Measurements from ENCODE around the gene DYRK1B. TPM values are rescaled to one million over a fixed set of nuclear protein-coding genes. Genes with fewer than 3 reads are reported as not detected.

The DYRK1B gene
- total RNA-seq, 4 donors from 2014 or later = 9.3 to 19.4 (median 15.4) TPM

DNA sequence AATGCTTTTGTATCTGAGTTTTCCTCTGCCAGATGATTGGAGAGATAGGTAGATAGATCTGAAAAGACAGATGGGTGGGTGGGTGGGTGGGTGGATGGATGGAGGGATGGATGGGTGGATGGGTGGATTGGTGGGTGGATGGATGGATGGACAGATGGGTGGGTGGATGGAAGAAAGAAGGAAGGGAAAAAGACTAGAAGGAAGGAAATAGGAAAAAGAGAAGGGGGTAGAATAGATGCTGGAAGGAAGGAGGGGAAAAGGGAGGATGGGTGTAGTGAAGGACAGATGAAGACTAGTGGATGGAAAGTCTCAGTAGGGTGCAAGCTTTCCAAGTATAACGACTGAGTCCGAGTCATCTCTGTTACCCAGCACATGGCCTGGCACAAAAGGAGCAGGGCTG is 31.2 kb upstream of the DYRK1B start:
- 84% methylated on average over 2 of the region's 2 CpGs for WGBS
- Histone ChIP-seq H3K4me3 (no peak overlapping the region), H3K36me3 (no peaks in the 10 kb centered on the region), H3K9me3 (no peaks in the 10 kb centered on the region), H3K27ac (replicated peaks in 1 of 4) (no peak overlapping the region), H3K4me1 (no peaks in the 10 kb centered on the region), H3K27me3 (peaks cover 0 to 6% (median 0%) of the 10 kb centered on the region in 4 donors)
- TF ChIP-seq POLR2A (IDR thresholded peaks at IDR 0.05; ENCODE audit: low read depth) = no peak
- no peak for TF ChIP-seq POLR2AphosphoS5 (IDR thresholded peaks at IDR 0.05)
- TF ChIP-seq EP300 (IDR thresholded peaks at IDR 0.05) = no peak
- TF ChIP-seq CTCF (IDR thresholded peaks at IDR 0.05) = no peak
- no peak for DNase-seq (ENCODE audit: extremely low spot score)
- intact Hi-C loops (cut with DNase I) = no loop called here

DNA sequence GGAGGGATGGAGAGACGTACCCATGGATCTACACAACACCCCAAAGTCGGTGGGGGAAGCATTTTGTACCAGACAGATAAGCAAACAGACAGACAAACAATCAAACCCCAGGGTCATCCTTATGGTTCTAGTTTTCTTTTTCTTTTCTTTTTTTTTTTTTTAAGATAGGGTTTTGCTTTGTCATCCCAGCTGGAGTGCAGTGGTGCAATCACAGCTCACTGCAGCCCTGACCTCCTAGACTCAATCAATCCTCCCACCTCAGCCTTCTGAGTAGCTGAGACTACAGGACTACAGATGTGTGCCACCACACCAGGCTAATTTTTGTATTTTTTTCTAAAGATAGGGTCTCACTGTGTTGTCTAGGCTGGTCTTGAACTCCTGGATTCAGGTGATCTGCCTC is 30.2 kb upstream of the DYRK1B start:
- Histone ChIP-seq H3K4me3 (no peak overlapping the region), H3K27ac (replicated peaks in 1 of 4) (no peak overlapping the region), H3K36me3 (no peaks in the 10 kb centered on the region), H3K27me3 (peaks cover 0 to 6% (median 0%) of the 10 kb centered on the region in 4 donors), H3K9me3 (no peaks in the 10 kb centered on the region), H3K4me1 (no peaks in the 10 kb centered on the region)
- intact Hi-C loops (cut with DNase I) = no loop called here
- TF ChIP-seq POLR2A (IDR thresholded peaks at IDR 0.05; ENCODE audit: low read depth) (no peak), CTCF (IDR thresholded peaks at IDR 0.05) (no peak), POLR2AphosphoS5 (IDR thresholded peaks at IDR 0.05) (no peak), EP300 (IDR thresholded peaks at IDR 0.05) (no peak)
- no peak for DNase-seq (ENCODE audit: extremely low spot score)
- WGBS = 82% methylated on average over 2 of the region's 2 CpGs

DNA sequence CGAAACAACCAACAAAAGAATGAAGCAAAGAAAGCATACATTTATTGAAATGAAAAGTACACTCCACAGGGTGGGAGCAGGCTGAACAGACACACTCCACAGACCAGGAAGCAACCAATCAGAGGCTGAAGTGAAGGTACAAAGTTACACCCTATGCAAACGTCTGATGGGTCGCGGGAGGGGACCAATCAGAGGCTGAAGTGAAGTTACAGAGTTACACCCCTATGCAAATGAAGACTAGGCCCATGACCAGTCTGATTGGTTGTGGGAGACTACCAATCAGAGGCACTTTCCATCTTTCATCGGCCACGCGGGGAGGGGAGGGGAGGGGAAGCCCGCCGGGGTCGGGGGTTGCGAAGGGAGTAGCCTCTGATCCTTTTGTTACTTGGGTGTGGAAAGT is 24.6 kb upstream of the DYRK1B start:
- H3K36me3 ChIP-seq = no peaks in the 10 kb centered on the region
- WGBS = 70% methylated on average over 11 of the region's 11 CpGs
- no peak overlapping the region for H3K4me3 ChIP-seq
- H3K27ac ChIP-seq (replicated peaks in 1 of 4) = no peak overlapping the region
- TF ChIP-seq POLR2AphosphoS5 (IDR thresholded peaks at IDR 0.05) (no peak), CTCF (IDR thresholded peaks at IDR 0.05) (no peak), POLR2A (IDR thresholded peaks at IDR 0.05; ENCODE audit: low read depth) (no peak), EP300 (IDR thresholded peaks at IDR 0.05) (no peak)
- intact Hi-C loops (cut with DNase I) = no loop called here
- no peaks in the 10 kb centered on the region for H3K9me3 ChIP-seq
- no peak for DNase-seq (ENCODE audit: extremely low spot score)
- no peaks in the 10 kb centered on the region for H3K4me1 ChIP-seq
- H3K27me3 ChIP-seq = peaks cover 0 to 8% (median 0%) of the 10 kb centered on the region in 4 donors

DNA sequence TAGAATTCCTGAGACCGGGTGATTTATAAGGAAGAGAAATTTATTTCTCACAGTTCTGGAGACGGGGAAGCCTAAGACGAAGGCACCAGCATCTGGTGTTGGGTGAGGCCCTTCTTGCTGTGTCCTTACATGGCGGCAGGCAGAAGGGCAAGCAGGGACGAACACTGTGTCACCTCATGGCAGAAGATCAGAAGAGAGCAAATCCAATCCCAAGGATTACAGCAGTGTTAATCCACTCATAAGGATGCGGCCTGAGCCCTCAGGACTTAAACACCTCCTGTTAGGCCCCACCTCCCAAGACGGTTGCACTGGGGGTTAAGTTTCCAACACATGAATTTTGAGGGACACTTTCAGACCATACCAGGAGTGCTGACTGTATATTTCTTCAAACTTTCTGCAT is 18.9 kb upstream of the DYRK1B start:
- Histone ChIP-seq H3K27me3 (peaks cover 0 to 3% (median 0%) of the 10 kb centered on the region in 4 donors), H3K9me3 (no peaks in the 10 kb centered on the region), H3K36me3 (no peaks in the 10 kb centered on the region), H3K4me3 (no peak overlapping the region), H3K27ac (replicated peaks in 1 of 4) (no peak overlapping the region), H3K4me1 (no peaks in the 10 kb centered on the region)
- no peak for DNase-seq (ENCODE audit: extremely low spot score)
- intact Hi-C loops (cut with DNase I) = no loop called here
- WGBS = 89% methylated on average over 7 of the region's 7 CpGs
- TF ChIP-seq CTCF (IDR thresholded peaks at IDR 0.05) = no peak
- TF ChIP-seq POLR2A (IDR thresholded peaks at IDR 0.05; ENCODE audit: low read depth) = no peak
- TF ChIP-seq POLR2AphosphoS5 (IDR thresholded peaks at IDR 0.05) = no peak
- TF ChIP-seq EP300 (IDR thresholded peaks at IDR 0.05) = no peak

DNA sequence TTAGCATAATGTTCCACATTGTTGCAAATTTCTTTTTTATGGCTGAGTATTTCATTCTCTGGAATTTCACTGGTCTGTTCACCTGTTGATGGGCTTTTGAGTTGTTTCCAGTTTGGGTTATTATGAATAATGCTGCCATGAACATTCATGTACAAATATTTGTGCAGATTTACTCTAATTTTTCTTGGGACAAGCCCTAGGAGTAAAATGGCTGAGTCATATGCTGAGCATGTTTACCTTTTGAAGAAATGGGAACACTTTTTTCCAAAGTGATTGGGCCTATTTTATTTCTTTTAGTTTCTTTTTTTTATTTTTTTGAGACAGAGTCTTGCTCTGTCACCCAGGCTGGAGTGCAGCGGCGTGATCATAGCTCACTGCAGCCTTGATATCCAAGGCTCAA is 16.9 kb upstream of the DYRK1B start:
- Histone ChIP-seq H3K9me3 (no peaks in the 10 kb centered on the region), H3K36me3 (no peaks in the 10 kb centered on the region), H3K27me3 (no peaks in the 10 kb centered on the region), H3K27ac (replicated peaks in 1 of 4) (no peak overlapping the region), H3K4me1 (peaks cover 8 to 14% (median 11%) of the 10 kb centered on the region in 4 donors), H3K4me3 (no peak overlapping the region)
- DNase-seq (ENCODE audit: extremely low spot score) = no peak
- TF ChIP-seq POLR2AphosphoS5 (IDR thresholded peaks at IDR 0.05) (no peak), CTCF (IDR thresholded peaks at IDR 0.05) (no peak), EP300 (IDR thresholded peaks at IDR 0.05) (no peak), POLR2A (IDR thresholded peaks at IDR 0.05; ENCODE audit: low read depth) (no peak)
- intact Hi-C loops (cut with DNase I) = no loop called here
- 81% methylated on average over 2 of the region's 2 CpGs for WGBS
